ENCODE results near the gene ZFYVE28. TPM values are rescaled to one million over a fixed set of nuclear protein-coding genes. Genes with fewer than 3 reads are reported as not detected.

Gene ZFYVE28
- total and polyA plus RNA-seq, 2 of the 8 experiments (the other 6 are each of a cell fraction or from before 2014, with no cell fraction given), result 1.7 to 4.9 TPM

DNA sequence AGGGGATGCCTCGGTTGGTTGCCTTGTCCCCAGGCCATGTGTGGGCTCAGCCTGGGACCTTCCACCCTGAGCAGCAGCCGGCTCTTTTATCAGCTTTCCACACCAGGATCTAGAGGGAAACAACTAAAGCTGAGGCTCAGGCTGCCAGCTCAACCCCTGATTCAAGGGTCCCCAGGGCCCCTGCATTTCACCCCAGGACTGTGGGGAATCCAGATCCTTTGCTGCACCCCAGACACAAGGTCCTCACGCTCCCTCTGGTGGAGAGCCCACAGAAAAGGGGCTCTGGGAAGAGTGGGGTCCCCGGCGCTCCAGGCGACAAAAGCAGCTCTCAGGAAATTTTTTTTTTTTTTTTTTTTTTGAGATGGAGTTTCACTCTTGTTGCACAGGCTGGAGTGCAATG lies 64.3 kb downstream of the ZFYVE28 start:
- Histone ChIP-seq H3K27me3 (replicated peaks in 1 of 4; ENCODE audit: control insufficient read depth in 3 of 4, extremely low read depth in 1 of 4, insufficient read depth in 3 of 4, low read length in 3 of 4) (no peaks in the 10 kb centered on the region), H2BK15ac (ENCODE audit: low read length) (no peak overlapping the region; the same call in 1 of the 2 replicates), H3K79me1 (ENCODE audit: low read depth, low read length) (0 out of 2 replicates have a peak, but pooled peaks cover 2% of the 10 kb centered on the region), H3K4me2 (ENCODE audit: insufficient read depth in 1 of 2, low read depth in 2 of 2, low read length in 2 of 2) (no peak overlapping the region), H4K91ac (replicated peaks; ENCODE audit: insufficient read length, low read length) (peak overlapping the region; percentile 40), H3K23me2 (ENCODE audit: low read depth, low read length) (no peaks in the 10 kb centered on the region), H2BK12ac (ENCODE audit: low read depth, low read length) (peak overlapping the region; percentile 60; the same call in 1 of the 2 replicates), H3K18ac (ENCODE audit: extremely low read depth, low read length) (no peak overlapping the region), H2BK5ac (ENCODE audit: low read depth, low read length) (no peak overlapping the region), H4K5ac (ENCODE audit: insufficient read length, low read depth, low read length) (no peak overlapping the region), H3K4ac (replicated peaks; ENCODE audit: insufficient read length, low read depth, low read length) (no peak overlapping the region), H3K79me2 (ENCODE audit: control insufficient read depth in 1 of 2, insufficient read depth in 2 of 2, low read length in 2 of 2) (no peaks in the 10 kb centered on the region), H2AK5ac (ENCODE audit: low read depth, low read length) (no peak overlapping the region; the same call in 1 of the 2 replicates), H3K27ac (ENCODE audit: low read depth, low read length) (no peak overlapping the region), H3K9me3 (ENCODE audit: insufficient read depth in 2 of 2, low read depth in 1 of 2, low read length in 1 of 2) (no peaks in the 10 kb centered on the region), H3K23ac (ENCODE audit: insufficient read length) (no peak overlapping the region), H4K20me1 (replicated peaks in 1 of 2; ENCODE audit: control insufficient read depth in 1 of 2, insufficient read depth in 2 of 2, low read length in 2 of 2) (peaks cover 2 to 5% of the 10 kb centered on the region in 2 experiments), H3K56ac (replicated peaks; ENCODE audit: insufficient read length, low read depth, low read length) (no peak overlapping the region), H3K36me3 (ENCODE audit: control insufficient read depth in 2 of 4, insufficient read depth in 4 of 4, low read length in 3 of 4) (no peaks in the 10 kb centered on the region), H2BK20ac (ENCODE audit: low read length) (no peak overlapping the region), H3K14ac (ENCODE audit: insufficient read length) (no peak overlapping the region), H3K9ac (replicated peaks in 1 of 4; ENCODE audit: extremely low read depth in 1 of 4, low read depth in 3 of 4, low read length in 3 of 4) (no peak overlapping the region), H3K4me3 (ENCODE audit: extremely low read depth in 1 of 4, insufficient read depth in 2 of 4, low read depth in 3 of 4, low read length in 4 of 4) (no peak overlapping the region), H3K4me1 (replicated peaks in 1 of 4; ENCODE audit: control insufficient read depth in 3 of 4, insufficient read depth in 4 of 4, low read length in 3 of 4) (peaks cover 1 to 6% (median 3%) of the 10 kb centered on the region in 4 experiments; a peak in 5 of 7 replicates), H2BK120ac (replicated peaks; ENCODE audit: low read depth, low read length) (no peak overlapping the region), H2AFZ (ENCODE audit: low read length) (no peak overlapping the region), H4K8ac (ENCODE audit: extremely low read depth, insufficient read depth, low read length) (no peak overlapping the region; the same call in 1 of the 2 replicates)
- DNase-seq (ENCODE audit: low read depth in 1 of 2, low spot score in 2 of 2) (no peak), FAIRE-seq (no peak)
- POLR2A ChIA-PET (ENCODE audit: partially characterized antibody), result interaction anchor here (0.6 kb wide), 2 partner anchors 20 to 40 kb away, joined by 3 read pairs; no protein-coding TSS in a partner anchor
- CTCF ChIA-PET (ENCODE audit: partially characterized antibody), result interaction anchor here (0.8 to 9.7 kb wide), 19 partner anchors 10 to 134 kb away, joined by 3 to 69 read pairs (median 4); no protein-coding TSS in a partner anchor
- WGBS, 2 experiments (ENCODE audit: extremely low coverage in 1 of 2, insufficient coverage in 1 of 2, insufficient read length in 1 of 2, insufficient replicate concordance in 2 of 2, low coverage in 1 of 2, low lambda C conversion rate in 2 of 2, missing lambda C conversion rate in 1 of 2), result 77% methylated on average over 6 of the region's 6 CpGs; no CpG with 5 or more reads in 1 of the 2 experiments
- no peak for TF ChIP-seq BACH1 (IDR thresholded peaks at IDR 0.05; ENCODE audit: low read length)
- peak; percentile 72 to 77 for TF ChIP-seq RAD21 (IDR thresholded peaks at IDR 0.05 in 1 of 2, conservative IDR thresholded peaks at IDR 0.05 in 1 of 2; ENCODE audit: low read depth in 2 of 2, low read length in 2 of 2)
- TF ChIP-seq ATF3 (IDR thresholded peaks at IDR 0.05; ENCODE audit: insufficient read depth, low read depth, low read length), result no peak
- no peak for TF ChIP-seq TAF7 (optimal IDR thresholded peaks at IDR 0.05; ENCODE audit: borderline replicate concordance, low read depth, low read length)
- peak in 2 of 3 experiments; percentile 41 to 61; a peak in 3 of 4 replicates for TF ChIP-seq CTCF (IDR thresholded peaks at IDR 0.05; ENCODE audit: control extremely low read depth in 1 of 3, insufficient read depth in 1 of 3, low read depth in 1 of 3, low read length in 3 of 3)
- TF ChIP-seq KDM1A (IDR thresholded peaks at IDR 0.05; ENCODE audit: borderline replicate concordance, low read length), result no peak
- no peak for TF ChIP-seq BCL11A (IDR thresholded peaks at IDR 0.05; ENCODE audit: low read depth in 2 of 2, low read length in 2 of 2)
- TF ChIP-seq YY1 (IDR thresholded peaks at IDR 0.05; ENCODE audit: low read depth, low read length), result no peak
- TF ChIP-seq CREB1 (IDR thresholded peaks at IDR 0.05), result no peak
- TF ChIP-seq EP300 (IDR thresholded peaks at IDR 0.05; ENCODE audit: borderline replicate concordance in 1 of 2, low read depth in 2 of 2, low read length in 2 of 2), result no peak

Measured in H1 (cell line).